ENCODE data around the gene HLA-E.

HLA-E gene

DNA sequence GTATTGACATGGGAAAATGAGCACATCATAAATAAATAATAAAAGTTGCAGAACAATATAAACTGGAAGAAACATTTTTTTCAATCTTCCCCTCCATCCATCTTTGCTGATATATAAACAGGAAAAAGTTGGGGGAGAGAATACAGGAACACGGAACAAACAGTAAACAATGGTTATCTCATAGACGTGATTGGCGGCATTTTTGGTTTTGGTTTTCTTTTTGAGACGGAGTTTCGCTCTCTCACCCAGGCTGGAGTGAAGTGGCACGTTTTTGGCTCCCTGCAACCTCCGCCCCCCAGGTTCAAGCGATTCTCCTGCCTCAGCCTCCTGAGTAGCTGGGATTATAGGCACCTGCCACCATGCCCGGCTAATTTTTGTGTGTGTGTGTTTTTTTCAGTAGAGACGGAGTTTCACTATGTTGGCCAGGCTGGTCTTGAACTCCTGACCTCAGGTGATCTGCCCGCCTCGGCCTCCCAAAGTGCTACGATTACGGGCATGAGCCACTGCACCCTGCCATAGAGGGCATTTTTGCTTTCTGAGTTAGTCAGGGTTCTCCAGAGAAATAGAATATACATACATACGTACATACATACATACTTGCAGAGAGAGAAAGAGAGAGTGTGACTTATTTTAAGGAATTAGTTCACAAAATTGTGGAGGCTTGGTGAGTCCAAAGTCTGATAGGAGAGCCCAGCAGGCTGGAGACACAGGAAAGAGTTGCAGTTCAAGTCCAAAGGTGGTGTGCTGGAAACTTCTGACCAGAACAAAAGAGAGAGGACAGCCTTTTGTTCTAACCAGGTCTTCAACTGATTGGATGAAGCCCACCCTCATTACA lies 44.4 kb downstream of the HLA-E start:
- no peak for DNase-seq (ENCODE audit: extremely low read depth in 1 of 2, low read depth in 1 of 2)

DNA sequence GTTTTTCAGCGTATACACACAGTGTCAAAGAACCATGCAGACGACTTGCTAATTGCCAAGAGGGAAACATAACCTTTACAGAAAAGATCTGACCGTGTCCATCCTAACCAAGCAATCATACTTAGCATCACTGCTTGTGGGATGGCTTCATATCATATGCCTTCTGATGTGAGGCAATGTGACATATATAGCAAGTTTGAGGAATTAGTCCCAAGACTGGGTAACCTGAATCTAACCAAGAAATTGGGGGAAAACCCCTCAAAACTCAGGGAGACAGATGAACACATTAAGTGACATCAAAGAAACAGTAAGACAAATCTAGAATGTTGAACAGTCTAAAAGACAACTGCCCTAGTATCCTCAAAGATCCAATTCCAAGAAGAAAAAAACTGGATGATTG lies 48.6 kb downstream of the HLA-E start:
- no peak for DNase-seq (ENCODE audit: extremely low read depth in 1 of 2, low read depth in 1 of 2)

DNA sequence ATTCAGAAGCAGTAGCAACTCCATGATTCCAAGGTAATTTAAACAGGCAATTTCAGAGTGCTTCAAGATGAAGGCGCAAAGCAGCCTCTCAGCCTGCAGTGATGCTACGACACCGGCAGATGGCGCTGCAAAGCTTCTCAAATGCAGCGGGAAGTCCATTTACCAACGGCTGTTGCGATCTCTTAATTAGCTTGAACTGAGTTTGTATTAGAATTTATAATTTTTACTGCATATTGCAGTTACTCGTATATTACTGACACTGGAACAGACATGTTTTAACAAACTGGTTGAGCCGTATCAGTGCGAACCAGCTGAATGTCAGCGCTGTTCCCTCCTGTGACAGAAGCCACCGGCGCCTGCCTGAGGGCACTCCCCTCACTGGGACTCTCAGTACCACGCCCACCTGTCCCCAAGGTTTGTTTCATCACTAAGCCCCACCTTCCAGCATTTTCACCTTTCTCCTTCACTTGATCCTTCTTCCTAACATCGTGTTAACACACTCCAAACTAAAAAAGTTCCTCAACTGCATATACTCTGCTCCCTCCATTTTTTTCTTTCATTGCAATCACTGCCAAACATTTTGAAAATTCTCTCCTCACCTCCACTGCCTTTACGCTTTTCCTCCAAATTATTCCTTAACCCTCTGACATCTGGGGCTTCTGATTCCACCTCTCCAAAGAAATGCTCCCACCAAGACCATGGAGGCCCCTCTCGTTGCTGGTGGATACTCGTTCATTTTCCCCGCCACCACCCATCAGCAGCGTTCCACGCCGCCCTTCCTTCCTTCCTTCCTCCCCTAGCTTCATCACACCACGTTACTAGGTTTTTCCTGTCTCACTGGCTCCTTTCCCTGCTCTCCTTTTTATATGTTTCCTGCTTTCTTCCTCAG lies 52.5 kb downstream of the HLA-E start:
- DNase-seq (ENCODE audit: extremely low read depth in 1 of 2, low read depth in 1 of 2): peak; percentile 51 to 68

DNA sequence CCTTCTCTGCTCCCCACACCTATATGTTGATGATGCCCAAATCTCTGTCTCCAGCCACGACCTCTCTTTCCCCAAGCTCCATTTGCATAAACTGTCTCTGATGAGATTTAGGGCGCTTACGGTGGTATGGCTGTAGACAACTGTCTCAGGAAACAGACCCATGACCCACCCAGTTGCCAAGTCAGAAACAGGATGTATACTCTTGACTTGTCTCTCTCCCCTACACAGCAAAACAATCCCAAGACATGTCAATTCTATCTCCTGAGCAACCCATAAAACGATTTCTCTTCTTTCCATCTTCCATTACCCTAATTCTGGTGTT lies 53.1 kb downstream of the HLA-E start:
- DNase-seq (ENCODE audit: extremely low read depth in 1 of 2, low read depth in 1 of 2): no peak

DNA sequence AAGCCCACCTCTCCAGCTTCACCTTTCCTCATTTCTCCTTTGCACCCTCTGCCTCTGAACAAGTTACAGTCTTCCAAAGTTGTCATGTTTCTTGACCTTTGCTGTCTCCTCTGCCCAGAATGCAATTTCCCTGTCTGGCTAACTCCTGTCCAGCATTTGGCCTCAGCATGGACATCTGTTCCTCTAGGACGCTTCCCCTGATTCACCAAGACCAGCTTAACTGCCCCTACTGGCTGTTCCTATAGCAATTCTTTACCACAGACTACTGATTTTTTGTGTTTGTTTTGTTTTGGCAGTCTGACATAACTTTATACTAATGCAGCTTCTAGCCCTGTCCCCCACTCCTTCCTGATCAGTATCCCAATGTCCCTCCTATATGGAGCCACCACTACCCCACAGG lies 53.6 kb downstream of the HLA-E start:
- DNase-seq (ENCODE audit: extremely low read depth in 1 of 2, low read depth in 1 of 2): no peak

Measured in activated CD8-positive, alpha-beta memory T cell treated with anti-CD3 and anti-CD28 coated beads for 1 hour (primary cell).